GM15510 (cell line): Measurements from ENCODE around the gene SPCS3.

Experiments used
- POLR2A ChIP-seq: IDR thresholded peaks from 3 replicates; pipeline ENCODE4 v1.6.1; 2011; ENCODE audit warnings: borderline replicate concordance; ENCODE audit not compliant: insufficient read length; ENCODE audit errors: extremely low read depth

SPCS3 gene

GRCh38 chr4:176339936-176340761, 20.4 kb downstream of the SPCS3 start:
- TF ChIP-seq POLR2A: no peak

- TF ChIP-seq POLR2A: no peak
Measured at GRCh38 chr4:176340871-176341685, 21.3 kb downstream of the SPCS3 start.

- no peak for TF ChIP-seq POLR2A
Measured at GRCh38 chr4:176342384-176342783, 22.6 kb downstream of the SPCS3 start.

GRCh38 chr4:176343286-176343685, 23.5 kb downstream of the SPCS3 start:
- no peak for TF ChIP-seq POLR2A

GRCh38 chr4:176350671-176351070, 30.9 kb downstream of the SPCS3 start:
- TF ChIP-seq POLR2A: no peak

- TF ChIP-seq POLR2A: no peak
Measured at GRCh38 chr4:176354884-176355283, 35.1 kb downstream of the SPCS3 start.

GRCh38 chr4:176357359-176358082, 37.8 kb downstream of the SPCS3 start:
- TF ChIP-seq POLR2A: no peak

GRCh38 chr4:176358083-176358469, 38.3 kb downstream of the SPCS3 start:
- no peak for TF ChIP-seq POLR2A

- TF ChIP-seq POLR2A: no peak
Measured at GRCh38 chr4:176359590-176359989, 39.8 kb downstream of the SPCS3 start.

- TF ChIP-seq POLR2A: no peak
Measured at GRCh38 chr4:176360446-176360845, 40.7 kb downstream of the SPCS3 start.

GRCh38 chr4:176363072-176363471, 43.3 kb downstream of the SPCS3 start:
- TF ChIP-seq POLR2A: no peak

GRCh38 chr4:176367771-176368465, 48.2 kb downstream of the SPCS3 start:
- no peak for TF ChIP-seq POLR2A

- no peak for TF ChIP-seq POLR2A
Measured at GRCh38 chr4:176376032-176376614, 56.4 kb downstream of the SPCS3 start.

- no peak for TF ChIP-seq POLR2A
Measured at GRCh38 chr4:176377780-176378179, 58.0 kb downstream of the SPCS3 start.

GRCh38 chr4:176380352-176381157, 60.8 kb downstream of the SPCS3 start:
- TF ChIP-seq POLR2A: no peak
